Activated T-helper 1 cell treated with anti-CD3 and anti-CD28 coated beads, Interleukin-2, amount 50 U/mL, for 16 hours (primary cell): Measurements from ENCODE around the gene CEP104.

Experiments
- DNase-seq, 2 donors: peaks; one replicate each; pipeline ENCODE4 v3.0.0-alpha.2; 2020; ENCODE audit warnings: low read depth in 1 of 2, low spot score in 1 of 2

CEP104 gene

GRCh38 chr1:3894626-3895278 is 37.7 kb upstream of the CEP104 start:
- no peak for DNase-seq

GRCh38 chr1:3893190-3893589 is 36.2 kb upstream of the CEP104 start:
- DNase-seq = no peak

- DNase-seq = no peak
These were observed 35.7 kb upstream of the CEP104 start for GRCh38 chr1:3892748-3893147.

- no peak for DNase-seq
These were observed 34.4 kb upstream of the CEP104 start for GRCh38 chr1:3891329-3891865.

- no peak for DNase-seq
These were observed 33.6 kb upstream of the CEP104 start for GRCh38 chr1:3890389-3891328.

GRCh38 chr1:3889936-3890335 is 32.9 kb upstream of the CEP104 start:
- DNase-seq = no peak

GRCh38 chr1:3888301-3888700 is 31.3 kb upstream of the CEP104 start:
- no peak for DNase-seq

- no peak for DNase-seq
These were observed 29.7 kb upstream of the CEP104 start for GRCh38 chr1:3886691-3887090.

- no peak for DNase-seq
These were observed 29.2 kb upstream of the CEP104 start for GRCh38 chr1:3886106-3886670.

- no peak for DNase-seq
These were observed 28.6 kb upstream of the CEP104 start for GRCh38 chr1:3885611-3886010.

GRCh38 chr1:3884966-3885365 is 28.0 kb upstream of the CEP104 start:
- DNase-seq = no peak

GRCh38 chr1:3883194-3883925 is 26.3 kb upstream of the CEP104 start:
- DNase-seq = no peak

- DNase-seq = no peak
These were observed 24.1 kb upstream of the CEP104 start for GRCh38 chr1:3881193-3881480.

GRCh38 chr1:3880429-3881192 is 23.6 kb upstream of the CEP104 start:
- DNase-seq = no peak

GRCh38 chr1:3879787-3880428 is 22.9 kb upstream of the CEP104 start:
- DNase-seq = no peak

- no peak for DNase-seq
These were observed 22.1 kb upstream of the CEP104 start for GRCh38 chr1:3879099-3879498.

- DNase-seq = no peak
These were observed 19.7 kb upstream of the CEP104 start for GRCh38 chr1:3876716-3877115.

GRCh38 chr1:3874736-3875135 is 17.7 kb upstream of the CEP104 start:
- no peak for DNase-seq

GRCh38 chr1:3872546-3872945 is 15.5 kb upstream of the CEP104 start:
- DNase-seq = no peak

GRCh38 chr1:3871451-3871805 is 14.4 kb upstream of the CEP104 start:
- DNase-seq = no peak
